Adrenal gland (tissue), 12 donors: Measurements from ENCODE around the gene NUAK1. TPM values are rescaled to one million over a fixed set of nuclear protein-coding genes. Genes with fewer than 3 reads are reported as not detected.

Experiments
- DNase-seq, 7 donors: peaks; one replicate each; pipeline ENCODE4 v3.0.0-alpha.2; 2019 to 2020
- H3K27ac ChIP-seq, 5 donors: fragments of 200-600 bp; sonication (generic) in 4 of 5; 1 replicate in 3 of 5; 2 replicates in 2 of 5; pipeline versions ENCODE4 v1.5.1 to v1.8.0; 2016 to 2020; ENCODE audit warnings: mild to moderate bottlenecking in 1 of 5
- H3K27me3 ChIP-seq: fragments of 200-600 bp; 2 replicates; pipeline ENCODE4 v1.8.0; 2021
- H3K36me3 ChIP-seq, 2 donors: fragments of 200-600 bp; replicated peaks in 1 of 2; 1 replicate in 1 of 2; 2 replicates in 1 of 2; pipeline versions ENCODE4 v1.5.1 to v1.8.0; 2018 to 2022
- H3K4me1 ChIP-seq, 2 donors: fragments of 200-600 bp; replicated peaks in 1 of 2; 1 replicate in 1 of 2; 2 replicates in 1 of 2; pipeline versions ENCODE4 v1.5.1 to v1.8.0; 2018 to 2021
- H3K4me3 ChIP-seq, 4 donors: fragments of 200-600 bp; sonication (generic) in 3 of 4; one replicate each; pipeline ENCODE4 v1.5.1; 2016 to 2018
- H3K9me3 ChIP-seq, 3 donors: fragments of 200-600 bp; sonication (generic) in 1 of 3; replicated peaks in 1 of 3; 1 replicate in 2 of 3; 2 replicates in 1 of 3; pipeline versions ENCODE4 v1.5.1 to v1.8.0; 2016 to 2021
- CTCF ChIP-seq, 6 experiments: fragments of 450-650 bp in 4 of 6; fragments of 200-600 bp in 2 of 6; sonication (generic) in 1 of 6; IDR thresholded peaks; 1 replicate in 5 of 6; 2 replicates in 1 of 6; pipeline versions ENCODE4 v1.5.1 to v1.8.0; 2016 to 2021; ENCODE audit warnings: antibody characterized with exemption in 6 of 6, mild to moderate bottlenecking in 2 of 6, moderate library complexity in 1 of 6
- POLR2A ChIP-seq, 2 donors: fragments of 450-650 bp; IDR thresholded peaks; one replicate each; pipeline ENCODE4 v1.6.1; 2017; ENCODE audit warnings: antibody characterized with exemption in 2 of 2, mild to moderate bottlenecking in 2 of 2, moderate library complexity in 1 of 2
- WGBS, 4 donors: extraction: QIAGEN DNeasy Blood & Tissue Kit in 2 of 4; methylation state at CpG; one replicate each; pipeline versions ENCODE4 v1.1.5 to v1.1.7; 2013 to 2017; 5-methylcytosine and 5-hydroxymethylcytosine counted together
- intact Hi-C, 2 donors: fragments of 100-400 bp; cut with DNase I; formaldehyde crosslinking; loops; one replicate each; pipeline versions ENCODE4 v1.14.1 to v1.15.0; 2022 to 2023
- polyA plus RNA-seq, 3 donors: library from polyadenylated mRNA; stranded (reverse); fragments of 200-250 nt in 2 of 3; fragments of 350-450 nt in 1 of 3; fragmentation: Illumina TruSeq in 1 of 3; extraction: RNeasy Lipid Tissue Mini Kit (QIAGEN cat#74804) in 1 of 3; gene quantifications; one replicate each; pipeline ENCODE4 v1.2.3, GENCODE V29; 2013 to 2014
- total RNA-seq, 9 donors: library from RNA; depleted of rRNA in 4 of 9; stranded (reverse); fragments of >200 nt in 4 of 9; fragments of 120-200 nt in 1 of 9; fragmentation: NEBNext Ultra II Directional in 1 of 9; extraction: Animal tissue kit (Norgen Biotek cat#: 25700) in 1 of 9; gene quantifications; one replicate each; pipeline versions ENCODE4 v1.1.0 to v1.2.4, GENCODE V29; 2013 to 2023
- donor health status: healthy with polysubstance abuse.
- donor health status: Bipolar disorder and iron deficiency.
- donor health status: DM: yes; HTN: yes; CAD: no.
- donor health status: DM: no; HTN: no; CAD: no.
- donor health status: DM: no; HTN: no; CAD: no.
- donor health status: DM: yes; HTN: yes; CAD: no.

NUAK1 gene
- total and polyA plus RNA-seq, 12 donors, result 2.4 to 15.1 (median 8.4) TPM

- Histone ChIP-seq H3K4me1 (peaks cover 0 to 15% of the 10 kb centered on the region in 2 donors), H3K27me3 (no peaks in the 10 kb centered on the region), H3K9me3 (no peaks in the 10 kb centered on the region), H3K27ac (peak overlapping the region in 3 of 5 donors; percentile 21 to 83 (median 76)), H3K4me3 (no peak overlapping the region), H3K36me3 (no peaks in the 10 kb centered on the region)
- 84 to 96% (median 93%) methylated on average over 5 of the region's 5 CpGs for WGBS, 4 donors
- DNase-seq, result no peak
- intact Hi-C loops, result no loop called here
- TF ChIP-seq POLR2A (IDR thresholded peaks at IDR 0.05), result no peak
- no peak for TF ChIP-seq CTCF (IDR thresholded peaks at IDR 0.05)
Observed at GRCh38 chr12:106080791-106081170, 58.0 kb downstream of the NUAK1 start.

- no peaks in the 10 kb centered on the region for H3K36me3 ChIP-seq
- TF ChIP-seq POLR2A (IDR thresholded peaks at IDR 0.05), result no peak
- no peak for TF ChIP-seq CTCF (IDR thresholded peaks at IDR 0.05)
- H3K27me3 ChIP-seq, result no peaks in the 10 kb centered on the region
- H3K27ac ChIP-seq, result peak overlapping the region in 2 of 5 donors; percentile 76 to 83
- H3K4me3 ChIP-seq, result no peak overlapping the region
- intact Hi-C loops, result no loop called here
- peak in 1 of 7 donors; percentile 63 for DNase-seq
- H3K4me1 ChIP-seq, result peaks cover 0 to 15% of the 10 kb centered on the region in 2 donors
- no peaks in the 10 kb centered on the region for H3K9me3 ChIP-seq
- 58 to 69% (median 65%) methylated on average over 9 of the region's 9 CpGs for WGBS, 4 donors
Observed at GRCh38 chr12:106080041-106080790, 58.5 kb downstream of the NUAK1 start.

- peaks cover 0 to 19% of the 10 kb centered on the region in 2 donors for H3K4me1 ChIP-seq
- 72 to 100% (median 89%) methylated on average over 1 of the region's 1 CpG for WGBS, 4 donors
Observed at GRCh38 chr12:106079148-106079738, 59.5 kb downstream of the NUAK1 start.

More at GRCh38 chr12:106079148-106079738, 59.5 kb downstream of the NUAK1 start:
- DNase-seq, result no peak
- no peaks in the 10 kb centered on the region for H3K27me3 ChIP-seq
- no peaks in the 10 kb centered on the region for H3K9me3 ChIP-seq
- H3K36me3 ChIP-seq, result no peaks in the 10 kb centered on the region
- no peak overlapping the region for H3K4me3 ChIP-seq
- intact Hi-C loops, result no loop called here
- peak overlapping the region in 2 of 5 donors; percentile 3 to 83 for H3K27ac ChIP-seq
- TF ChIP-seq CTCF (IDR thresholded peaks at IDR 0.05) (no peak), POLR2A (IDR thresholded peaks at IDR 0.05) (no peak)
